Stimulated activated CD4-positive, alpha-beta T cell treated with anti-CD3 and anti-CD28 coated beads, Interleukin-4, amount 100 ng/mL, for 48 hours (primary cell): ENCODE data around the gene RNF32.
"Not testable (repeated sequence)": the region's sequence is repeated elsewhere in the genome, so short reads cannot be mapped to it uniquely, and the experiment has no call there.

Source experiments
- DNase-seq, 2 donors: peaks; one replicate each; pipeline ENCODE4 v3.0.0-alpha.2; 2020; ENCODE audit warnings: low read depth in 2 of 2

The RNF32 gene

GRCh38 chr7:156675721-156676120 lies 35.1 kb downstream of the RNF32 start:
- DNase-seq: no peak

GRCh38 chr7:156676263-156676662 lies 35.7 kb downstream of the RNF32 start:
- no peak for DNase-seq

- no peak for DNase-seq
Measured at GRCh38 chr7:156677374-156678054, 36.9 kb downstream of the RNF32 start.

- no peak for DNase-seq
Measured at GRCh38 chr7:156680281-156680680, 39.7 kb downstream of the RNF32 start.

GRCh38 chr7:156682928-156683327 lies 42.4 kb downstream of the RNF32 start:
- DNase-seq: no peak

- no peak for DNase-seq
Measured at GRCh38 chr7:156684251-156684650, 43.7 kb downstream of the RNF32 start.

GRCh38 chr7:156684661-156685060 lies 44.1 kb downstream of the RNF32 start:
- no peak for DNase-seq

- DNase-seq: no peak
Measured at GRCh38 chr7:156691764-156692163, 51.2 kb downstream of the RNF32 start.

- DNase-seq: no peak
Measured at GRCh38 chr7:156692849-156693248, 52.3 kb downstream of the RNF32 start.

GRCh38 chr7:156693627-156694026 lies 53.1 kb downstream of the RNF32 start:
- DNase-seq: no peak

GRCh38 chr7:156697283-156697682 lies 56.7 kb downstream of the RNF32 start:
- DNase-seq: not testable (repeated sequence)

- not testable (repeated sequence) for DNase-seq
Measured at GRCh38 chr7:156698512-156698911, 57.9 kb downstream of the RNF32 start.

GRCh38 chr7:156701787-156702186 lies 61.2 kb downstream of the RNF32 start:
- DNase-seq: not testable (repeated sequence)

- no peak for DNase-seq
Measured at GRCh38 chr7:156702399-156702798, 61.8 kb downstream of the RNF32 start.

GRCh38 chr7:156703209-156703608 lies 62.6 kb downstream of the RNF32 start:
- DNase-seq: no peak

GRCh38 chr7:156703773-156704482 lies 63.4 kb downstream of the RNF32 start:
- no peak for DNase-seq

- DNase-seq: no peak
Measured at GRCh38 chr7:156722043-156722826, 81.7 kb downstream of the RNF32 start.

GRCh38 chr7:156725073-156725472 lies 84.5 kb downstream of the RNF32 start:
- no peak for DNase-seq

- no peak for DNase-seq
Measured at GRCh38 chr7:156725936-156726335, 85.4 kb downstream of the RNF32 start.
